ENCODE results near the gene THBS1.

The THBS1 gene

GRCh38 chr15:39538936-39539335 lies 41.9 kb upstream of the THBS1 start:
- no peak for TF ChIP-seq TAF1 (IDR thresholded peaks at IDR 0.05; ENCODE audit: low read depth)
- no peak for TF ChIP-seq ZBTB7A (IDR thresholded peaks at IDR 0.05; ENCODE audit: low read depth)
- no peak for TF ChIP-seq RAD21 (IDR thresholded peaks at IDR 0.05; ENCODE audit: low read depth)
- no peak for TF ChIP-seq CREB1 (IDR thresholded peaks at IDR 0.05; ENCODE audit: low read depth)
- TF ChIP-seq MAX (IDR thresholded peaks at IDR 0.05), result no peak

DNA sequence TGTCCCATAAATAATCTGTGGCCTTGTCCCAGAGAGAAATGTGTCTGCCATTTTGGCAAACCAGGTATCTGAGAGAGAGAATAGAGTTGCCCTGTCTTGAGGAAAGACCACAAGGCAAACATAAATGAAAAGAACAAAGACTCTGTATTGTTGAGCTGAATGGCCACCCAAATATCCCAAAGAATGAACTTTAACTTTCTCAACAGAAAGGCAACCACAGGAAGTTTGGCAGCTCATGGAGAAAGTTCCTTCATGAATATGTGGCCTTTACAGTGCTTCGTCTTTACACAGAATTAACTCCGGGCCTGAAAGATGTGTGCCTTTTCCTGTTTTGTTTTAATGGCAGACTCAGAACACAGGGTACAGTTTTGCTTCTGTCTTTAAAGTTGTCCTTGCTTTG lies 41.4 kb upstream of the THBS1 start:
- TF ChIP-seq EGR1 (IDR thresholded peaks at IDR 0.05), result no peak
- TF ChIP-seq USF1 (IDR thresholded peaks at IDR 0.05), result no peak
- TF ChIP-seq TAF1 (IDR thresholded peaks at IDR 0.05; ENCODE audit: low read depth), result no peak
- no peak for TF ChIP-seq NFIC (IDR thresholded peaks at IDR 0.05)
- TF ChIP-seq ZBTB7A (IDR thresholded peaks at IDR 0.05; ENCODE audit: low read depth), result no peak
- no peak for TF ChIP-seq REST (IDR thresholded peaks at IDR 0.05; ENCODE audit: low read depth)
- no peak for TF ChIP-seq TEAD4 (IDR thresholded peaks at IDR 0.05)
- TF ChIP-seq CREB1 (IDR thresholded peaks at IDR 0.05; ENCODE audit: low read depth), result no peak
- TF ChIP-seq TCF12 (IDR thresholded peaks at IDR 0.05; ENCODE audit: low read depth), result no peak
- TF ChIP-seq CEBPB (IDR thresholded peaks at IDR 0.05), result no peak
- TF ChIP-seq FOXM1 (IDR thresholded peaks at IDR 0.05; ENCODE audit: borderline replicate concordance, low read depth), result no peak

DNA sequence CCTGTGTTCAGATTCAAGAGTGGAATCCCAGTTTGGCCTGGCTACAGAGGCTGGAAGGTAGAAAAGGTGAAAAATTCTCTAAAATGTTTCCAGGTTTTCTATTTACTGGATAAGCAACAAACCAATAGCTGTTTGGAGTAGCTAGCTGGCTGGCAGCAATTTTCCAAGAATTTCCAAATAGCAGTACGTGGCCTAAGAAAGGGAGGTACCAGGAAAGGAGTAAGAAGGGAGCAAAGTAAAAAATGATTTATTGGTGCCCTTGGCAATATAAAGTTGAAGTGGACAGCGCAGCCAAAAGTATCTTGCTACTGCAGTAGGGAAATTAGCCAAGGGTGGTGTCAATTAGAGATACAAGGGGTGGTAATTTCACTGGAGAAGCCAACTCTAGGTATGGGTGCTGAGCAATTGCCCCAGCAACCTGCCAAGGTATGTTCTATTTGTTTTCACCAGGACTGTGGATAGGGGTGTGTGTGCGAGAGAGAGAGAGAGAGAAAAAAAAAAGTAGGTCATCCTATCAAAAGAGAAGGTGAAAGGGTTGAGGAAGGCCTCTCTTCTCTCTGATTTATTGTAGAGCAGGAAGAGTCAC lies 40.8 kb upstream of the THBS1 start:
- TF ChIP-seq CEBPB (IDR thresholded peaks at IDR 0.05), result no peak
- no peak for TF ChIP-seq FOXM1 (IDR thresholded peaks at IDR 0.05; ENCODE audit: borderline replicate concordance, low read depth)
- no peak for TF ChIP-seq YY1 (IDR thresholded peaks at IDR 0.05; ENCODE audit: low read depth)
- no peak for TF ChIP-seq MAX (IDR thresholded peaks at IDR 0.05)
- no peak for TF ChIP-seq CREB1 (IDR thresholded peaks at IDR 0.05; ENCODE audit: low read depth)
- no peak for TF ChIP-seq EGR1 (IDR thresholded peaks at IDR 0.05)
- TF ChIP-seq NFIC (IDR thresholded peaks at IDR 0.05), result no peak
- no peak for TF ChIP-seq REST (IDR thresholded peaks at IDR 0.05; ENCODE audit: low read depth)

DNA sequence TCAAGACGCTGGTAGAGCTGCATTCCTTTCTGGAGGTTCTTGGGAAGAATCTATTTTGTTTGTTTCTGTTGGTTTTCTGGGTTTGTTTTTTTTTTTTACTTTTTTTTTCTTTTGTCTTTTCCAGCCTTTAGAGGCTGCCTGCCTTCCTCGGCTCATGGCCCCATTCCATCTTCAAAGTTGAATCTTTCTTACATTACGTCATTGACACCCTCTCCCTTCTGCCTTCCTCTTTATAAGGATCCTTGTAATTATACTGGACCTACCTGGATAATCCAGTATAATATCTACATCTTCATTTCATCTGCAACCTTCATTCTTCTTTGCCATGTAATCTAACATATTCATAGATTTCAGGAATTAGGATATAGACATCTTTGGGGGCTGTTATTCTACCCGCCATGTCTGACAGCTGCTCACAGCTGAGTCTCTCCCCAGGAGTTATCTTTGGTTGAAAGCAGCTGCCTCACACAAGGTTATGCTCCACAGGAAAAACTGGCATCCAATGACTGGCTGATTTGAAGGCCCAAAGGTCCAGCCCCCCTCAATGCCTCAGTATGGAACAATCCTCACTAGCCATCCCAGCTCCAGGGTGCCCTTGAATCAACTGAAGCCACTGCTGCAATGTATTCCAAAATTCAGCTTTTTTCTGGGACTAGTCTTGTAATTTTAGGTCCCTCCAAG lies 38.4 kb upstream of the THBS1 start:
- no peak for TF ChIP-seq CREB1 (IDR thresholded peaks at IDR 0.05; ENCODE audit: low read depth)
- no peak for TF ChIP-seq CEBPB (IDR thresholded peaks at IDR 0.05)
- no peak for TF ChIP-seq MAX (IDR thresholded peaks at IDR 0.05)
- TF ChIP-seq TCF12 (IDR thresholded peaks at IDR 0.05; ENCODE audit: low read depth), result no peak
- no peak for TF ChIP-seq FOXM1 (IDR thresholded peaks at IDR 0.05; ENCODE audit: borderline replicate concordance, low read depth)
- no peak for TF ChIP-seq RAD21 (IDR thresholded peaks at IDR 0.05; ENCODE audit: low read depth)
- TF ChIP-seq USF1 (IDR thresholded peaks at IDR 0.05), result no peak
- no peak for TF ChIP-seq TEAD4 (IDR thresholded peaks at IDR 0.05)
- no peak for TF ChIP-seq YY1 (IDR thresholded peaks at IDR 0.05; ENCODE audit: low read depth)
- TF ChIP-seq EP300 (IDR thresholded peaks at IDR 0.05; ENCODE audit: borderline replicate concordance), result no peak
- TF ChIP-seq EGR1 (IDR thresholded peaks at IDR 0.05), result no peak
- TF ChIP-seq TAF1 (IDR thresholded peaks at IDR 0.05; ENCODE audit: low read depth), result no peak
- TF ChIP-seq REST (IDR thresholded peaks at IDR 0.05; ENCODE audit: low read depth), result no peak
- TF ChIP-seq ZBTB7A (IDR thresholded peaks at IDR 0.05; ENCODE audit: low read depth), result no peak
- TF ChIP-seq NFIC (IDR thresholded peaks at IDR 0.05), result no peak

Measured in Ishikawa (cell line).